Superior temporal gyrus (tissue), 1 donor: ENCODE data around the gene PPP6R3.
"Not testable (repeated sequence)": the region's sequence is repeated elsewhere in the genome, so short reads cannot be mapped to it uniquely, and the experiment has no call there.

ENCODE experiments used
- DNase-seq: peaks from one replicate; pipeline ENCODE4 v3.0.0-alpha.2; 2016; ENCODE audit errors: extremely low spot score

The PPP6R3 gene

GRCh38 chr11:68598816-68599653 lies 138.5 kb downstream of the PPP6R3 start:
- no peak for DNase-seq

- DNase-seq: no peak
Observed at GRCh38 chr11:68601147-68601546, 140.6 kb downstream of the PPP6R3 start.

- no peak for DNase-seq
Observed at GRCh38 chr11:68609761-68610160, 149.2 kb downstream of the PPP6R3 start.

GRCh38 chr11:68610452-68611116 lies 150.0 kb downstream of the PPP6R3 start:
- no peak for DNase-seq

GRCh38 chr11:68615657-68616056 lies 155.1 kb downstream of the PPP6R3 start:
- DNase-seq: no peak

- no peak for DNase-seq
Observed at GRCh38 chr11:68617925-68618809, 157.6 kb downstream of the PPP6R3 start.

GRCh38 chr11:68621826-68622225 lies 161.3 kb downstream of the PPP6R3 start:
- DNase-seq: no peak

GRCh38 chr11:68623706-68624105 lies 163.2 kb downstream of the PPP6R3 start:
- DNase-seq: not testable (repeated sequence)

- DNase-seq: not testable (repeated sequence)
Observed at GRCh38 chr11:68625069-68625468, 164.5 kb downstream of the PPP6R3 start.

GRCh38 chr11:68626236-68626635 lies 165.7 kb downstream of the PPP6R3 start:
- DNase-seq: not testable (repeated sequence)

- DNase-seq: not testable (repeated sequence)
Observed at GRCh38 chr11:68628837-68629236, 168.3 kb downstream of the PPP6R3 start.

- DNase-seq: not testable (repeated sequence)
Observed at GRCh38 chr11:68632375-68632774, 171.8 kb downstream of the PPP6R3 start.

GRCh38 chr11:68632802-68633201 lies 172.2 kb downstream of the PPP6R3 start:
- DNase-seq: no peak

GRCh38 chr11:68634606-68635005 lies 174.1 kb downstream of the PPP6R3 start:
- DNase-seq: not testable (repeated sequence)

- DNase-seq: not testable (repeated sequence)
Observed at GRCh38 chr11:68635172-68635571, 174.6 kb downstream of the PPP6R3 start.

- DNase-seq: not testable (repeated sequence)
Observed at GRCh38 chr11:68635883-68636282, 175.3 kb downstream of the PPP6R3 start.

GRCh38 chr11:68639322-68639721 lies 178.8 kb downstream of the PPP6R3 start:
- not testable (repeated sequence) for DNase-seq

GRCh38 chr11:68641880-68642279 lies 181.3 kb downstream of the PPP6R3 start:
- DNase-seq: no peak

GRCh38 chr11:68643585-68643984 lies 183.0 kb downstream of the PPP6R3 start:
- DNase-seq: no peak

GRCh38 chr11:68646832-68647231 lies 186.3 kb downstream of the PPP6R3 start:
- DNase-seq: no peak

- no peak for DNase-seq
Observed at GRCh38 chr11:68649851-68650555, 189.5 kb downstream of the PPP6R3 start.
